ENCODE measurements around the gene SCT.
"Not testable (repeated sequence)": the region's sequence is repeated elsewhere in the genome, so short reads cannot be mapped to it uniquely, and the experiment has no call there.

Gene SCT

GRCh38 chr11:626475-627307, at the start of gene SCT:
SCT (minus strand) TSS chr11:627181; CDS start chr11:627143, 38 bp downstream.
- no peak for DNase-seq

- no peak for DNase-seq
Observed at GRCh38 chr11:674406-674805, 47.4 kb upstream of the SCT start.

GRCh38 chr11:673866-674265, 46.9 kb upstream of the SCT start:
- DNase-seq: no peak

GRCh38 chr11:665704-666281, 38.8 kb upstream of the SCT start:
- no peak for DNase-seq

- DNase-seq: no peak
Observed at GRCh38 chr11:665062-665703, 38.2 kb upstream of the SCT start.

- DNase-seq: peak; percentile 39
Observed at GRCh38 chr11:662689-663274, 35.8 kb upstream of the SCT start.

GRCh38 chr11:660681-661444, 33.9 kb upstream of the SCT start:
- DNase-seq: no peak

GRCh38 chr11:660281-660680, 33.3 kb upstream of the SCT start:
- DNase-seq: no peak

GRCh38 chr11:659532-660085, 32.6 kb upstream of the SCT start:
- no peak for DNase-seq

- no peak for DNase-seq
Observed at GRCh38 chr11:657691-658126, 30.7 kb upstream of the SCT start.

GRCh38 chr11:656866-657265, 29.9 kb upstream of the SCT start:
- no peak for DNase-seq

- DNase-seq: no peak
Observed at GRCh38 chr11:656426-656825, 29.4 kb upstream of the SCT start.

GRCh38 chr11:655036-655726, 28.2 kb upstream of the SCT start:
- DNase-seq: no peak

GRCh38 chr11:654444-654843, 27.5 kb upstream of the SCT start:
- DNase-seq: not testable (repeated sequence)

GRCh38 chr11:653837-654236, 26.9 kb upstream of the SCT start:
- DNase-seq: no peak

- not testable (repeated sequence) for DNase-seq
Observed at GRCh38 chr11:653136-653535, 26.2 kb upstream of the SCT start.

GRCh38 chr11:650482-650881, 23.5 kb upstream of the SCT start:
- no peak for DNase-seq

- DNase-seq: not testable (repeated sequence)
Observed at GRCh38 chr11:647672-648158, 20.7 kb upstream of the SCT start.

GRCh38 chr11:646214-646613, 19.2 kb upstream of the SCT start:
- DNase-seq: no peak

- DNase-seq: no peak
Observed at GRCh38 chr11:645536-645935, 18.6 kb upstream of the SCT start.

- no peak for DNase-seq
Observed at GRCh38 chr11:643849-644738, 17.1 kb upstream of the SCT start.

Data from activated naive CD4-positive, alpha-beta T cell treated with Interleukin-2 at 50 U/mL for 16 hours (primary cell).